K562 (cell line): ENCODE measurements around the gene UNC13C. TPM values are rescaled to one million over a fixed set of nuclear protein-coding genes. Genes with fewer than 3 reads are reported as not detected.

Source experiments
- ATAC-seq: fragments of 200-7000 bp; cut with Tn5 transposase; 3 replicates; pipeline ENCODE4 v1.9.1; 2020; ENCODE audit warnings: moderate library complexity
- BruUV-seq: library from RNA; stranded (reverse); fragments of 400-500 nt; replicated peaks from 2 replicates; lab custom pipeline; 2021; lab: Mats Ljungman, UMichigan
- CTCF ChIA-PET: fragments of 300-600 bp; formaldehyde crosslinking; extraction: SDS; loops from one replicate; lab custom pipeline; 2021; ENCODE audit warnings: low intra/inter-chr PET ratio; lab: Yijun Ruan, JAX
- POLR2A ChIA-PET: fragments of 300-600, 350-650 bp; sonication (Branson Sonifier 250); formaldehyde crosslinking; extraction: SDS; loops from one replicate; lab custom pipeline; 2021; ENCODE audit warnings: antibody characterized with exemption, inconsistent platforms; lab: Yijun Ruan, JAX
- DNase-seq, 4 experiments: peaks; one replicate each; pipeline versions ENCODE4 v3.0.0 to v3.0.0-alpha.2; 2011 to 2018; ENCODE audit warnings: low spot score in 3 of 4, mixed read lengths in 3 of 4; ENCODE audit errors: extremely low read depth in 1 of 4
- FAIRE-seq: peaks from 2 replicates; lab custom pipeline; 2011; peaks lifted over from hg19 to GRCh38; lab: Jason Lieb, UNC
- H2AFZ ChIP-seq: 2 replicates; pipeline ENCODE4 v1.6.0; 2011; ENCODE audit warnings: low read depth, low read length, control low read depth, inconsistent platforms
- H3K27ac ChIP-seq: fragments of 200-600 bp; 3 replicates; pipeline ENCODE4 v1.8.0; 2011; ENCODE audit warnings: low read depth, mild to moderate bottlenecking, control low read depth, inconsistent platforms, low read length, moderate library complexity, mixed read lengths; ENCODE audit errors: extremely low read depth
- H3K27me3 ChIP-seq, 2 experiments: fragments of 300-600 bp in 1 of 2; 2 replicates in 1 of 2; 3 replicates in 1 of 2; pipeline versions ENCODE4 v1.6.0 to v1.8.0; 2011; ENCODE audit warnings: inconsistent platforms in 2 of 2, low read length in 2 of 2, mild to moderate bottlenecking in 1 of 2, mixed read lengths in 1 of 2, moderate library complexity in 1 of 2; ENCODE audit not compliant: control insufficient read depth in 2 of 2, insufficient read depth in 2 of 2
- H3K36me3 ChIP-seq: fragments of 300-600 bp; 3 replicates; pipeline ENCODE4 v1.8.0; 2011; ENCODE audit warnings: mild to moderate bottlenecking, low read length, inconsistent platforms; ENCODE audit not compliant: control insufficient read depth, insufficient read depth
- H3K4me1 ChIP-seq, 2 experiments: fragments of 200-600 bp in 1 of 2; replicated peaks in 1 of 2; 2 replicates in 1 of 2; 3 replicates in 1 of 2; pipeline versions ENCODE4 v1.5.1 to v1.8.0; 2011; ENCODE audit warnings: inconsistent platforms in 2 of 2, low read length in 2 of 2, mild to moderate bottlenecking in 1 of 2, mixed read lengths in 1 of 2, moderate library complexity in 1 of 2; ENCODE audit not compliant: control insufficient read depth in 2 of 2, insufficient read depth in 2 of 2
- H3K4me2 ChIP-seq: 2 replicates; pipeline ENCODE4 v1.6.1; 2011; ENCODE audit warnings: low read length, control low read depth, inconsistent platforms, mixed read lengths; ENCODE audit not compliant: insufficient read depth
- H3K4me3 ChIP-seq: fragments of 200-600 bp; sonication (generic), shearing (Covaris generic); 2 replicates; pipeline ENCODE4 v1.5.1; 2016; ENCODE audit warnings: control low read depth, inconsistent platforms
- H3K79me2 ChIP-seq: fragments of 200-600 bp; 3 replicates; pipeline ENCODE4 v1.8.0; 2011; ENCODE audit warnings: low read length, inconsistent platforms; ENCODE audit not compliant: control insufficient read depth, insufficient read depth
- H3K9ac ChIP-seq, 2 experiments: 2 replicates each; pipeline versions ENCODE4 v1.6.0 to v1.6.1; 2011; ENCODE audit warnings: low read depth in 2 of 2, low read length in 2 of 2, control low read depth in 1 of 2, inconsistent platforms in 1 of 2, mild to moderate bottlenecking in 1 of 2, mixed read lengths in 1 of 2; ENCODE audit not compliant: insufficient read depth in 1 of 2
- H3K9me1 ChIP-seq: one replicate; pipeline ENCODE4 v1.6.0; 2011; ENCODE audit warnings: inconsistent platforms, mild to moderate bottlenecking, low read length, moderate library complexity; ENCODE audit not compliant: control insufficient read depth, insufficient read depth
- H3K9me3 ChIP-seq: replicated peaks from 2 replicates; pipeline ENCODE4 v1.5.1; 2011; ENCODE audit warnings: low read depth, low read length, inconsistent platforms; ENCODE audit not compliant: control insufficient read depth, insufficient read depth
- H4K20me1 ChIP-seq: replicated peaks from 2 replicates; pipeline ENCODE4 v1.6.1; 2011; ENCODE audit warnings: low read length, inconsistent platforms, mixed read lengths; ENCODE audit not compliant: control insufficient read depth, insufficient read depth
- BACH1 ChIP-seq: fragments of 200-800 bp; sonication (Bioruptor generic); IDR thresholded peaks from 2 replicates; pipeline ENCODE4 v1.6.1; 2016; ENCODE audit warnings: missing genetic modification characterization, missing compliant biosample characterization
- BCOR ChIP-seq: fragments of 450-650 bp; IDR thresholded peaks from 2 replicates; pipeline ENCODE4 v1.6.1; 2016
- CCAR2 ChIP-seq: fragments of 200-400 bp; formaldehyde crosslinking; IDR thresholded peaks from 2 replicates; pipeline ENCODE4 v1.6.1; 2017; ENCODE audit warnings: mild to moderate bottlenecking, low read depth, low read length
- PATZ1 ChIP-seq: fragments of 250-450 bp; sonication (Bioruptor Pico); IDR thresholded peaks from 2 replicates; pipeline ENCODE4 v1.5.0; 2020; ENCODE audit warnings: mild to moderate bottlenecking, borderline replicate concordance
- PYGO2 ChIP-seq: fragments of 450-650 bp; IDR thresholded peaks from 2 replicates; pipeline ENCODE4 v1.6.1; 2016; ENCODE audit warnings: mild to moderate bottlenecking, missing genetic modification characterization, moderate library complexity, missing compliant biosample characterization
- XRCC5 ChIP-seq: fragments of 200-400 bp; formaldehyde crosslinking; IDR thresholded peaks from 2 replicates; pipeline ENCODE4 v1.6.1; 2017; ENCODE audit warnings: low read depth, mild to moderate bottlenecking, low read length
- ZNF239 ChIP-seq: fragments of 250-450 bp; sonication (Bioruptor Pico); IDR thresholded peaks from 2 replicates; pipeline ENCODE4 v1.4.0; 2020; ENCODE audit warnings: mild to moderate bottlenecking
- WGBS: fragments of 100-300 bp; shearing (Covaris generic); methylation state at CpG from one replicate; pipeline ENCODE4 v1.1.6; 2016; ENCODE audit warnings: low coverage, mixed read lengths; ENCODE audit not compliant: insufficient coverage; ENCODE audit errors: missing lambda C conversion rate; 5-methylcytosine and 5-hydroxymethylcytosine counted together
- in situ Hi-C: fragments of 300-500 bp; cut with MboI; formaldehyde crosslinking; loops from 4 replicates; pipeline ENCODE4 v1.15.0; 2018; ENCODE audit warnings: inconsistent platforms, mixed read lengths
- intact Hi-C: fragments of 100-400 bp; cut with micrococcal nuclease; formaldehyde crosslinking; loops from 2 replicates; pipeline ENCODE4 v1.14.2; 2022
- polyA plus RNA-seq, 8 experiments: library from polyadenylated mRNA; depleted of rRNA in 4 of 8; stranded (reverse) in 5 of 8; unstranded in 3 of 8; fragments of >200 nt; fragmentation: Nextera tagmentation in 2 of 8; fragmentation: Illumina TruSeq in 1 of 8; extraction: Ambion mirVana in 2 of 8; extraction: Trizol in 1 of 8; gene quantifications; 2 replicates each; pipeline versions ENCODE4 v1.2.1 to v1.2.3, GENCODE V29; 2011 to 2014; ENCODE audit warnings: inconsistent platforms in 1 of 8, missing spikeins in 1 of 8
- total RNA-seq, 7 experiments: library from RNA; depleted of rRNA in 6 of 7; stranded (reverse); fragments of >200 nt in 6 of 7; fragmentation: Illumina TruSeq in 2 of 7; extraction: Trizol in 2 of 7; gene quantifications; 2 replicates each; pipeline versions ENCODE4 v1.2.1 to v1.2.3, GENCODE V29; 2011 to 2021; ENCODE audit warnings: low replicate concordance in 1 of 7

Gene UNC13C
- total and polyA plus RNA-seq, 9 of the 15 experiments (the other 6 are each of a cell fraction or from before 2014, with no cell fraction given): not detected

GRCh38 chr15:54322341-54322740, 344.1 kb downstream of the UNC13C start:
- no TSS peak for BruUV-seq
- TF ChIP-seq BCOR (no peak), PYGO2 (no peak), ZNF239 (no peak), XRCC5 (no peak), CCAR2 (no peak), BACH1 (no peak), PATZ1 (no peak)
- TF ChIP-seq, all 486 proteins: peak for 0
- Histone ChIP-seq H3K36me3 (no peaks in the 10 kb centered on the region), H3K9me3 (no peaks in the 10 kb centered on the region), H3K4me2 (no peak overlapping the region), H4K20me1 (no peaks in the 10 kb centered on the region), H3K9me1 (no peaks in the 10 kb centered on the region), H3K4me3 (no peak overlapping the region), H3K9ac (no peak overlapping the region), H3K79me2 (no peaks in the 10 kb centered on the region), H2AFZ (no peak overlapping the region), H3K4me1 (no peaks in the 10 kb centered on the region), H3K27me3 (no peaks in the 10 kb centered on the region), H3K27ac (no peak overlapping the region)
- DNase-seq (no peak), FAIRE-seq (no peak), ATAC-seq (no peak)
- ChIA-PET POLR2A (no interaction called here), CTCF (no interaction called here)
- intact Hi-C loops: no loop called here
- WGBS: 0% methylated on average over 1 of the region's 1 CpG
- in situ Hi-C loops: no loop called here
